AG20443 (cell line): ENCODE data around the gene CAPS.
A peak's percentile ranks its signal among the peaks of the same experiment; 100 is the strongest.
"Not testable (repeated sequence)": the region's sequence is repeated elsewhere in the genome, so short reads cannot be mapped to it uniquely, and the experiment has no call there.

ENCODE experiments used
- DNase-seq: peaks from one replicate; pipeline ENCODE4 v3.0.0; 2012; ENCODE audit warnings: low spot score, mixed read lengths

CAPS gene

DNA sequence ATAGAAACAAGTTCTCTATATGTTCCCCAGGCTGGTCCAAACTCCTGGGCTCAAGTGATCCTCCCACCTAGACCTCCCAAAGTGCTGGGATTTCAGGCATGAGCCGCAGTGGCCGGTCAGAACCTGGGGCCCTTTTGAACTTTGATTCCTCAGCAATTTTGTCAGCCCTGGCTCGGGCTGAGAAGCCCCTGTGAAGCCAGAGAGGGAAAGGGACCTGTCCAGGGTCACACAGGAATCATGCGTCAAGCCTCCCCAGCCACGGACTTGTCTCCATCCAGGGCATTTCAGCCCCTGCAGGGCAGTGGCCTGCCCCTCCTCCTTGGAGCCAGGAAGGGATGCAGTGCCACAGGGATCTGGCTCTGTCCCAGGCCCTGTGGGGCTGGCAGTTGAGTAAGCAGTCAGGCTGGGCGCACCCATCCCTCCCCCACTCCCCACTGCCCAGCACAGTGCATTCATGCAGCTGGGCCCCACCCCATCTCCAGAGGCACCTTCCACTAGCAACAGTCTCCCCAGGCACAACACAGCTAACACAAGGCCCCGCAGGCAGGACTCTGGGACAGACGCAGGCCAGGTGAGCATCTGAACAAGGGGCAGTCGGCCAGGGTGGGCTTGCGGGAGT, at the start of gene CAPS:
TSS of gene CAPS (plus strand) at position 516 of the 619 bp plus-strand sequence. CDS start 153 bp downstream, outside the sequence.
- DNase-seq = peak; percentile 87

DNA sequence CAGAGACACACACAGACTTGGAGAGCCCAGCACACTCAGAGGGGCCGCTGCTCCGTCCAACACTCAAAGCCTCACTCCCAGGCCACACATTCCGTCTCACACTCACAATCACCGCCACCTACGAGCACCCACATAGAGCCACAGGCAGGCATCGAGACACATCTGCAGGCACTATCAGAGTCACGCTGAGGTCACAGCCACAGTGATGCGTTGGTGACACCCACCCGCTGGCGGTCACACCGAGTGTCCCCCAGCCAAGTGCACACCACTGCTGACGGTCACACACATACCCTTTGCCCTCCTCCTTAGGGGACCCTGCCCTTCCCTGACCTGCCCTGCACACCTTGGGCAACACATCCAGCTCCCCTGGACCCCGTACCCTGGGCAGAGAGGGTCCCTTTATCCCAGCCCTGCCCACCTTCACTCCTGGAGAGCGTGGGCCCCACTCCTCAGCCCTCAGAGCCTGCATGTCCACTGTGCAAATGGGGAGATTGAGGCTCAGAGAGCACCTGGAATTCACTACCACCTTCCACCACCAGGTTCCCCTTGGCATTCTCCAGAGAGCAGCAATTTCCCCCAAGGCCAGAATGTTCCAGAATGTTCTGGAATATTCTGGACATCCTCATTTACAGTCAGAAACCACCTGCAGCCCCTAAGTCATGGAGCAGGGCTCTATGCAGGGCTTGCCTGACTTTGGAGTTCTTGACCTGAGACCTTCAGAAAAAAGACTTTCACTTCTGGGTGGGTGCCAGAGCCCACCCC, 49.1 kb upstream of the CAPS start:
- peak; percentile 11 for DNase-seq

DNA sequence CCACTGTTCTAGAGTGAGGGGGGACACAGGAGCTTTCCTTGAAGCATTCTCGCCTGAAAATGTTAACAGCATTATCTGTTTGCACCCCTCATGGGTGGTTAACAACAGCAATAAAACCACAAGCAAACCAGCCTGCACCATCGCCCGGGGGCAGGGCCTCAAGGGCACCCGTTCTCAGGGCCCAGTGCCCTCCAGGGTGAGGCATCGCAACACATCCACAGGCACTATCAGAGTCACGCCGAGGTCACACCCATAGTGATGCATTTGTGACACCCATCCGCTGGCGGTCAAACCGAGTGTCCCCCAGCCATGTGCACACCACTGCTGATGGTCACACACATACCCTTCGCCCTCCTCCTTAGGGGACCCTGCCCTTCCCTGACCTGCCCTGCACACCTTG, 48.3 kb upstream of the CAPS start:
- no peak for DNase-seq

DNA sequence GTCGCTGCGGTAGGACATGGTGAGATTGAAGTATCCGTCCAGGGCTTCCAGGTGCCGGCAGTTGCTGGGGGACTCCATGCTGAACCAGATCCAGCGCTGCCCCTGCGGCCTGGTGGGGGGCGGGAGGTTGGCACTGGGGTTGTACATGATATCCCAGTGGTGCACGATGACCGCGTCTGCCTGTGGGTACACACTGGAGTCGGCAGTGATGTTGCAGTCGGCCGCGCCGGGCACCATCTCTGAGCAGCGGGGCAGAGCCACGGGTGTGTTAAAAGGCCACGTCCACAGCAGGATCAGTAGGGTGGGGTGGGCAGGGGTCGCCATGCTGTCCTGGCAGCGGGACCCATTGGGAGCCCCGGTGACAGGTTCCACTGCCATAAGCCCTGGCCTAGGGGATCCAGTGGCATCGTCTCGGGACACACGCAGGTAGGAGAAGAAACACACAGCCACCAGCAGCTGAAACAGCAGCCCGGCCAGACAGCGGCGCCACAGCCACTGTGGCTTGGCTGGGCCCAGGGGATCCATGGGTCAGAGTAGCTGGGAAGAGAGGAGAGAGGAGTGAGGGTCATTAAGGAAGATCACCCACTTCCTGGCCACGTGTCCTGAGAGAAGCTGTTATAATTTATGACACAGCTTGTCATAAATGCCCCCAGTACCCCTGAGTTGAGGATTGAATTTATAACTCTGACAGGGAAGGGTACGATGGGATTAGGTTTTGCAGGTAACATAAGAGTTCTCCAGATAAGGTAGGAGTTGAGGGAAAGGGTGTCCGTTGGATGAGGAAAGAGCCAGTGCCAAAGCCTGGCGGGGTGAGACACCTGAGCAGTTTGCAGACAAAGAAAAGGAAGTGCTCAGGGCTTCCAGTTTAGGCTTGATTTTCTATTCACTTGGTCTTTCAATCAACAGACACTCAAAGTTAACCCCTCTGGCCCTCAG, 46.6 kb upstream of the CAPS start:
- DNase-seq = no peak

DNA sequence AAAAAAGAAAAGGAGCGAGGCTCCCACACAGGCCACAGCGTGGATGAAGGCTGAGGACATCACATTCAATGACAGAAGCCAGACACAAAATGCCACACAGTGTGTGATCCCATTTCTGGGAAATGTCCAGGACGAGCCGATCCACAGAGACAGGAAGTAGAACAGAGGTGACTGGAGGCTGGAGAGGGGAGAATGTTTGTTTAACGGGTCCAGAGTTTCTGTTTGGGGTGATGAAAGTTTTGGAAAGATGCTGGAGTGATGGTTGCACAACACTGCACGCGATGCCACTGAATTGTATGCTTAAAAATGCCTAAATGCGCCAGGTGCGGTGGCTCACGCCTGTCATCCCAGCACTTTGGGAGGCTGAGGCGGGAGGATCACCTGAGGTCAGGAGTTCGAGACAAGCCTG, 43.1 kb upstream of the CAPS start:
- DNase-seq = no peak

DNA sequence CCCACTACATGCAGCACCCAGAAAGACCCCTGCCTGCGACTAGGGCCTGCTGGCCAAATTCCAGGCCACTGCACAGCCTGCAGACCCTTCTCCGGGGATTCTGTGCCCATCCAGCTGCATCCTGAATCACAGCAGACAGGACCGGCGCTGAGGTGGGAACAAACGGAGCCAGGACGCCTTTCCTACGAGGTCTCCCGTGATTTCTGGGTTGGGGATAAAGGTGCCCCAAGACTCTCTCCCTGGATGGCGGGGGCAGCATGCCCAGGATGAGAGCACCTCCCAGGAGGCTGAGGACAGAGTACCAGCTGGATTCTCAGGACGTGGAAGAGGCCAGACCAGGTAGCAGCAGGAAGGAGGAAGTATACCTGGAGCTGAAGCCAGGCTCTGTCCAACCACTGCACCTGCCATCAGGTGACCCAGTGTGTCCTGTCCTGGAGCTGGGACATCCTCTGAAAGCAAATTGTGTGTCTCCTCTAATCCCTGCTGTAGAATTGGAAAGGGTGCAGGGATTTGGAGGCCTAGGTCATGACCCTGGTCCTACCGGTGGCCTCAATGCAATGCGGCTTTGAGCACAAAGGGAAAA, 40.3 kb upstream of the CAPS start:
- no peak for DNase-seq

DNA sequence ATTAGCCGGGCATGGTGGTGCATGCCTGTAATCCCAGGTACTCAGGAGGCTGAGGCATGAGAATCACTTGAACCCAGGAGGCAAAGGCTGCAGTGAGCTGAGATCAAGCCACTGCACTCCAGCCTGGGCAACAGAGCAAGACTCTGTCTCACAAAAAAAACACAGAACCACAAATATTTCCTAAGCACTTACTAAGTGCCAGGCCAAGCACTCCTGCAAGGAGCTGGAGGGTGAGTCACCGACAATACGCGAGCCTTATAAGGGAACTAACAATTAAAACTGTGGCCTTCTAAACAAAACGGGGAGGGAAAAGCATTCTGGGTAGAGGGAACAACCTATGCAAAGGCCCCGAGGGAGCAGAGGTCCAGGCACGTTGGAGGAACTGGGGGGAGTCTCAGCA, 39.6 kb upstream of the CAPS start:
- peak; percentile 70 for DNase-seq

DNA sequence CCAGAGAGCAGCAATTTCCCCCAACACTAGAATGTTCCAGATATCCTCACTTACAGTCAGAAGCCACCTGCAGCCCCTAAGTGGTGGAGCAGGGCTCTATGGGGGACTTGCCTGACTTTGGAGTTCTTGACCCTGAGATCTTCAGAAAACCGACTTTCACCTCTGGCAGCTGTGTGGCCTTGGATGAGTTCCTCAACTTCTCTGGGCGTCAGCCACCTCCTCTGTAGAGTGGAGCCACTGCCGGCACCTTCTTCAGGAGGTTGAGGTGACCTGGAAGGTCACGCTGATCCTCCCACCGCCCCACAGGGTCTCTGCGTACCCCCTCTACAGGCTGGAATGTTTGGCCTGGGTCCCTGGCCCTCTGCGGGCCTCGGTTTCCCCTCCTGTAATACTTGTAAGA, 36.6 kb upstream of the CAPS start:
- no peak for DNase-seq

DNA sequence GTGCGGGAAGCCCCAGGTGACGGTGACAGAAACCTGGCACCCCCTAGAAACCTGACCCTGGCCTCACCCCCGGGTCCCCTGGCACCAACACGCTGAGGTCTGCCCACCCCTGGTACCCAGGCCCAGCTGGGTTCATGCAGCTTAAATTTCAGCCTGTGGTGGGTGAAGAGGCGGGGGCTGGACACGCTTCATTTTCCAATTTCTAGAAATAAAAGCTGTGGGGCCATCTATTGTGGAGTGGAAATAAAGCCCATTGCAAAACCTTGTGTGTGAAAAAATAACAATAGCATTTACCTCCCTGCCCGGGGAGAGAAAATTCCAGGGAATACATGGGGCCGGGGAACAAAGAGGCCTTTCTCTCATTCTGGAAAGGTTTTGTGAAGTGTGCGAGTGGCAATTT, 36.2 kb upstream of the CAPS start:
- DNase-seq = no peak

DNA sequence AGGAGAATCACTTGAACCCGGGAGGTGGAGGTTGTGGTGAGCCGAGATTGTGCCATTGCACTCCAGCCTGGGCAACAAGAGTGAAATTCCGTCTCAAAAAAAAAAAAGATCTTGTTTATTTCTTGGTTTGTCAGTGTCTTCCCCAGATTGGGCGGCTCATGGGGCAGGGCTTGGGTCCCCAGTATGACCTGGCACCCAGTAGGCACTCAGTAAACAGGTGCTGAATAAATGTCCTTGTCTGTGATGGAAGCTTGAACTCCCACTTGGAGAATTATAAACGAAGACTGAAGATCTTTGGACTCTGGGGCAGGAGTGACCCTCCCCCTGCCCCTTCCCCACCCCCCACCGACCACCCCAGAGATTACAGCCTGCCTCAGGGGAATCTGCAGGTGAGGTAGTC, 33.9 kb upstream of the CAPS start:
- no peak for DNase-seq

DNA sequence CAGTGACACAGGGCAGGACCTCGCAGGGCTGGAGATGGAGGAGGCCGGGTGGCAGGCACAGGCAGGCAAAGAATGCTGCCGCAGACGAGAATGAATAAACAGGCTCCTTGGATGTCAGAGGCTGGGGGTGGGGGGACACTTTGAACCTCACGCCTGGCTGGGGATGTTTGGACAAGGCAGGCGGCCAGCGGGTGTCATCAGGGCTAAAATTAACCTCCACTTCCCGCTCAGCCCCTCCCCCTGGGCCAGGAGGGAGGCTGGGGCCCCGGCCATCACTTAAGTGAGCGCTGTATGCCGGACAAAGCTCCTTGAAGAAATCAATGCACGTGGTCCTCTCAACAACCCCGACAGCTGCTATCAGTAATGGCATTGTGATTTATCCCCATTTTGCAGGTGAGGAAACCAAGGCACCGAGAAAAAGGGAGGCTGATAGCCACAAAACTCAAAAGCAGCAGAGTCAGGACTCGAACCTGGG, 33.4 kb upstream of the CAPS start:
- peak; percentile 85 for DNase-seq

DNA sequence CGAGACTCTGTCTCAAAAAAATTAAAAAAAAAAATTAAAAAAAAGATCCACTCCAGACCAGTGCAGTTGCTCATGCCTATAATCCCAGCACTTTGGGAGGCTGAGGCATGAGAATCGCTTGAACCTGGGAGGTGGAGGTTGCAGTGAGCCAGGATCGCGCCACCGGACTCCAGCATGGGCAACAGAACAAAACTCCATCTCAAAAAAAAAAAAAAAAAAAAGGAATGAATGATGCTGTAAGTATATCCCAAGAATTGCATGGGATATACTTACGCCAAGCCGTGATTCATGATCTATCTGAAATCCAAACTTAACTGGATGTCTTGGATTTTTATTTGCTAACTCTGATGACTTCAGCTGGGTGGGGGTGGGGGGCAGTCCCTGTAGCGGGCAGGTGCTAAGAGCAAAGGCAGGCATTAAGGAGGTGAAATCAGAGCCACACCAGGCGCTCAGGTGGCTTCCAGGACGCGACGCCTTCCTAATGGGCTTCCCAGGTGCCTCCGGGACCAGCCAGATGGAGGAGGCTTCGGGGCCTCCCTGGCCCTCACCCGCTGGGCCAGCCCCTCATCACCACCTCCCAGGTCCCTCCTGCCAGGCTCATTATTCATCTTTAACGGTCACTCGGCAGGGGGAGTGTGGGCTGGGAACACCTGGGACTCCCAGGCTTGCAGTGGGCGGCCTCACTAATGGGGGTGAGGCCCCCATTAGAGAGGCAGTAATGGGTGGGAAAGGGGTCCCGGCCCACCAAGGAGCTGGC, 32.3 kb upstream of the CAPS start:
- DNase-seq = no peak

DNA sequence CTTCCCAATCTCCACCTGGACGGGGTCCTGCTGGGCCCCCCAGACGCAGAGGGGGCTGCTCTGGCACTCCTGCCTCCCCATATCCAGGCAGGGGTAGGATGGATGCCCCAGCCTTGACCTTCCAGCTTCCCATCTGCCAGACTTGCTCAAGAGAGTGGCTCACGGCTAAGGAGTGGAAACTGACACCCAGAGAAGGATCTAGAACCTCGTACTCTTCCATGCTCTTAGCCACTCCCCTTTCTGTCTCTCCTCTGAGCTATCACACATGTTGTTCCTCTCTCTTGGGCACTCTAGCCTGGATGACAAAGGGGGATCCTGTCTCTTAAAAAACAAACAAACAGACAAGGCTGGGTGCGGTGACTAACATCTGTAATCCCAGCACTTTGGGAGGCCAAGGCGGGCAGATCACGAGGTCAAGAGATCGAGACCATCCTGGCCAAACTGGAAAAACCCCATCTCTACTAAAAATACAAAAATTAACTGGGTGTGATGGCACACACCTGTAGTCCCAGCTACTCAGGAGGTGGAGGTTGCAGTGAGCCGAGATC, 31.6 kb upstream of the CAPS start:
- DNase-seq = no peak

DNA sequence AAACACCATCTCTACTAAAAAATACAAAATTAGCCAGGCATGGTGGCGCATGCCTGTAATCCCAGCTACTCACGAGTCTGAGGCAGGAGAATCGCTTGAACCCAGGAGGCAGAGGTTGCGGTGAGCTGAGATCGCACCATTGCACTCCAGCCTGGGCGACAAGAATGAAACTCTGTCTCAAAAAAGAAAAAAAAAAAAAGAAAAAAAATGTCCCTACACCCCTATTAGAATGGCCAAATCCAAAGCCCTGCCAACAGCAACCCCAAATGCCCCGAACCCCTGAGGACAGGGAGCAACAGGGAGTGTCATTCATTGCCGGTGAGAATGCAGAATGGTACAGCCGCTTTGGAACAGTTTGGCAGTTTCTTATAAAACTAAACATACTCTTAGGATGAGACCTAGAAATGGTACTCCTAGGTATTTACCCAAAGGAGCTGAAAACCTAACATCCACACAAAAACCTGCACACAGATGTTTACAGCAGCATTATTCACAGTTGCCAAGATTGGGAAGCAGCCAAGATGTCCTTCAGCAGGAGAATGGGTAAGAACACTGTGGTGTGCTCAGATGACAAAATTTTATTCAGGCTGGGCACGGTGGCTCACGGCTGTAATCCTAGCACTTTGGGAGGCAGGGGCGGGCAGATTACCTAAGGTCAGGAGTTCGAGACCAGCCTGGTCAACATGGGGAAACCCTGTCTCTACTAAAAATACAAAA, 30.7 kb upstream of the CAPS start:
- DNase-seq = not testable (repeated sequence)

DNA sequence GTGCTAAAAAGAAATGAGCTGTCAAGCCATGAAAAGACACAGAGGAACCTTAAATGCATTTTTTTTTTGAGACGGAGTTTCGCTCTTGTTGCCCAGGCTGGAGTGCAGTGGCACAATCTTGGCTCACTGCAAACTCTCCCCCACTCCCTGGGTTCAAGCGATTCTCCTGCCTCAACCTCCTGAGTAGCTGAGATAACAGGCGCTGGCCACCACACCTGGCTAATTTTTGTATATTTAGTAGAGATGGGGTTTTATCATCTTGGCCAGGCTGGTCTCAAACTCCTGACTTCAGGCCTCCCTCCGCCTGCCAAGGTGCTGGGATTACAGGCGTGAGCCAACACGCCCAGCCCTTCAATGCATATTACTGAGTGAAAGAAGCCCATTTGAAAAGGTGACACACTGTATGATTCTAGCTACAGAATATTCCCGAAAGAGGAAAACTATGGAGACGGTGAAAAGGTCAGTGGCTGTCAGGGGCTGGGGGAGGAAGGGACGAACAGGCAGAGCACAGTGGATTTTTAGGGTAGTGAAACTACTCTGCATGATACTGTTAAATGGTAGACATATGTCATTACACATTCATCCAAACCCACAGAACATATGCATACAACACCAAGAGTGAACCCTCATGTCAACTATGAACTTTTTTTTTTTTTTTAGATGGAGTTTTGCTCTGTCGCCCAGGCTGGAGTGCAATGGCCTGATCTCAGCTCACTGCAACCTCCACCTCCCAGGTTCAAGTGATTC, 29.8 kb upstream of the CAPS start:
- DNase-seq = not testable (repeated sequence)

DNA sequence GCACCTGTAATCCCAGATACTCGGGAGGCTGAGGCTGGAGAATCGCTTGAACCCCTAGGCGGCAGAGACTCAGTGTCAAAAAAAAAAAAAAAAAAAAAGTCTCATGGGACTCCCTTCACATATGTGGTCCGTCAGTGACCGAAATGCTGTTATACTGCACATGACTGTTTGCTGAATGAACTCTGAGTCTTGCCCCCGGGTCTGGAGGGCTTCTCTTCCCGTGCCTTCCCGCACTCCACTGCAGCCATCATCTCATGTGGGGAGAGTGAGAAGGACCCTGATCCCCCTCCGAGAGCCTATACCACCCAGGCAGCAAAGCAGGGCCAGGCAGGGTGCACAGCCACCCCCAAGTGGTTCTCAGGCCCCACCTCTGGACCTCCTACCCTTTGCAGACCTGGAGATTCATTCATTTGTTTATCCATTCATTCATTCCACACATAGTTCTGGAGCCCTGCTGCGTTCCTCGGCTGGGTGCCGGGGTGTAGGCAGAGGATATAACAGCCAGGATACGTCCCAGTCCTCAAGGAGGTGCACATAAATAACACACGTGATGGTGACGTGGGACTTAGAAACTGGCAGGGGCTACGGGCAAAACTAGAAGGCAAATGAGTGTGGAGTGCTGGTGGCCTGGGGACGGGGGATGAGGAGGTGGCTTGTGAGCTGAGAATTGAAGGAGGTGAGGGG, 24.6 kb upstream of the CAPS start:
- DNase-seq = peak; percentile 27

DNA sequence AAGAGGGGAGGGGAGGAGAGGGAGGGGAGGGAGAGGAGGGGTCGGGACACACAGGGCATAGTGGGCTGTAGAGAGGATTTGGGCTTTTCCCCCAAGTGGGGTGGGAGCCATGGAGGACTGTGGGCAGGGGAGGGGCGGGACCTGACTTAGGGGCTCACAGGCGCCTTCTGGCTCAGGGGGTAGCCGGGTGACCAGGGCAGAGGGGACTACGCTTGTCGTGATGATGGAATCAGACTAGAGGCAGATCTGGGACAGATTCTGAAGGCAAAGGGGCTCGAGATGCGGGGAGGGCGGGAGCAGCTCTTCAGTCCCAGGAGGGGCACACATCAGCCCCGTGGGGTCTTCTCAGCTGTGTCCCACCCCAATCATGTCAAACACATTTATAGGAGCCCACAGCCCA, 24.0 kb upstream of the CAPS start:
- DNase-seq = no peak

DNA sequence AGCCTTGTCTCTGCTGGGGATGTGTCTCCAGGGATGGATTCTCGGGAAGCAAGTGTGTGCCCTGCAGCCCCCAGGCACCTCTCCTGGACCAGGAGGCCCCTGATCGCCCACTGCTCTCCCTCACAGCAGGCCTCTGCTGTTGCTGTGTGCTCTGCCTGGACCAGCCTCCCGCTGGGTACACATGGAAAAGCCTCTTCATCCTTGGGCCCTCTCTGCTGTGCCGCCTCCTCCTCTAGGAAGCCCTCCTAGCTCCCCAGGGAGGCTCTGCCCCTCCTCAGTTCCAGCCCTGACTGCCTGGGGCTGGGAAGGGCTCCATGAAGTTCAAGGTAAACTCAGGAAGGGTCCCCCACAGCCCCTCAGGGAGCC, 22.5 kb upstream of the CAPS start:
- no peak for DNase-seq
